Activated CD4-positive, CD25-positive, alpha-beta regulatory T cell treated with anti-CD3 and anti-CD28 coated beads, Interleukin-2, amount 50 U/mL, for 24 hours (primary cell): Measurements from ENCODE around the gene ABI3BP.

Source experiments
- ATAC-seq, 2 donors: fragments of 150-1000 bp; cut with Tn5 transposase; one replicate each; pipeline ENCODE4 v1.10.0; 2021; ENCODE audit warnings: mild to moderate bottlenecking in 1 of 2, moderate library complexity in 1 of 2

The ABI3BP gene

DNA sequence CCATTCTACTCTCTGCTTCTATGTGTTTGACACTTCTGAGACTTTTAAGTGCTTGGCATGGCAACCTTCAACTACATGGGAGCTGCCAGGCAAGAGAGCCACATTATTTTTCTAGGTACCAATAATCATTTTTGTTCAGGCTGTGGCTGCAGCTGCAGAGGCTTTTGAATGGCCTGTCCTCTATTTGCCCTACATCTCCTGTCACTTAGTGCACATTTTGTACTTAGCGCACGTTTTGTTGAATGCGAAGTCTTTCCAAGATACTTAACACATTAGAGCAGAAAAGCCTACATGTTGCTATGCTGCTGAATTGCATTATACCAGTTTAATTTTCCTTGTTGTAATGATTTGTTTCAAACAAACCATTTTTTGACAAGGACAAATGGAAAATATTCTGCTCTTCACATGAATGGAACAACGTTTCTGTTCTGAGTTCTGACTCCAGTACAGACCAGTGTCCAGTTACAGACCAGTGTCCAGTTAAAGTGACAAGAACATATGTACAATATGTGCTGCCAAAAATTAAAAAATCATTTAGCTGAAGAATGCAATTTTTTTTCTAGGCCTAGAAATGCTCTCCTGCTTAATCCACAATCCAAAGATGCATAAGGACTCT lies 113.9 kb downstream of the ABI3BP start:
- ATAC-seq = no peak

DNA sequence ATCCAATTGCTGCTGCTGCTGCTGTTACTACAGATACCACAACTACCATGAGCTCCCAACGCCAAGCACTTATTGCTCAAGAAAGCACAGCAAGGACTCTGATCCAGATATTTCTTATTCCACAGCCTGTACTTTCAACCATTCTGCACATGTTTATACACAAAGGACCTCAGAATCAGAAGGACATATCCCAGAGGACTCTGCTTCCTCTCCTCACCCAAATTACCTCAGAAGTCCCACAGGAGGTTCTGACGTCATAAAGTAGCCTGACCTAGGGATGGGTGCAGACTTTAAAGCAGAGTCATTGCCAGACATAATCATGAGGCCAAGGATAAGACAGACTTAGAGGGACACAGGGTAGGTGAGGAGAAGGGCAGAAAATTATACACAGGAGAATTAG lies 115.9 kb downstream of the ABI3BP start:
- ATAC-seq = no peak

DNA sequence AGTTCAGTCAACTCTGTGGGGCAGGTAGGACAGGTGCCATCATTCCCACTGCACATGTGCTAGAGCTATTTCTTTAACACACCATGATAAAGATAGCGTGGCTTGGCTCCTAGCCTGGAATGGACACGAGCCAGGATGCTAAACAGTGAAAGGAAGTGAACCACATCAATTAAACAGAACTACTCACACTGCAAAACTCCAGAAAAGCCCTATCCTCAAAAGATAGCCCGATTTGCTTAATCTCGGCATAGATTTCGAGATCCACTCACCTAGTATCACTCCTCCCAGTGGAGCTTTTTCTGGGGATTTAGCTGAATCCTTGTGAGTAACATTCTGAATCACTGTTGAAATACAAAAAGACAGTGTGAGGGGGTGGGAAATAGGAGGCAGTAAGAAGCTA lies 118.0 kb downstream of the ABI3BP start:
- ATAC-seq = no peak

DNA sequence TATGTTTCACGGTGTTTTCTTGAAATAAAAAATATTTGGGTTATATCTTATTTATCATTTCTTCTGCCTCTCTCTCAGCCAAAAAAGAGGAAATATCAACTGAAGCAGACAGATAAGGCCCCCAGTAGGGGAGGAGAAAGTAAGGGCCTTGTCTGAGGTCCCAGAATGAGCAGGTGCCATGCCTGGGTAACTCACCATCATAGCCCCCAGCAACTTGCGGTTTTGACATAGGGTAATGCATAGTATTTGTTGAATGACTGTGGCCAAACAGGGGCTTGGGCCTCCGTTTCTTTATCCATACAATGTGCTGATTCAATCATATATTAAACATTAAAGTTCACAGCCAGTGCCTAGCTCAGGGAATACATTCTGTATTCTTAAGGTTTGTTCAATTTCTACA lies 119.6 kb downstream of the ABI3BP start:
- no peak for ATAC-seq

DNA sequence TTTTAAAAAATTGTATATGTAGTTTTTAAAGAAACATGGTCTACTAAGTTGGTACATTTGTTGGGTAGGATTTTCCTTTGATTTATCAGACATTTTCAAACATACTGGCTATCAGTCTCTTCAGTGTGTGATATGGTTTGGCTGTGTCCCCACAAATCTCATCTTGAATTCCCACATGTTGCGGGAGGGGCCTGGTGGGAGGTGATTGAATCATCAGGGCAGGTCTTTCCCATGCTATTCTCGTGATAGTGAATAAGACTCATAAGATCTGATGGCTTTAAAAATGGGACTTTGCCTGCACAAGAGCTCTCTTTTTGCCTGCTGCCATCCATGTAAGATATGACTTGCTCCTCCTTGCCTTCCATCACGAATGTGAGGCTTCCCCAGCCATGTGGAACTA lies 121.9 kb downstream of the ABI3BP start:
- no peak for ATAC-seq

- ATAC-seq = no peak
Measured at GRCh38 chr3:100869787-100870186, 123.4 kb downstream of the ABI3BP start.

- ATAC-seq = no peak
Measured at GRCh38 chr3:100868894-100869293, 124.3 kb downstream of the ABI3BP start.

DNA sequence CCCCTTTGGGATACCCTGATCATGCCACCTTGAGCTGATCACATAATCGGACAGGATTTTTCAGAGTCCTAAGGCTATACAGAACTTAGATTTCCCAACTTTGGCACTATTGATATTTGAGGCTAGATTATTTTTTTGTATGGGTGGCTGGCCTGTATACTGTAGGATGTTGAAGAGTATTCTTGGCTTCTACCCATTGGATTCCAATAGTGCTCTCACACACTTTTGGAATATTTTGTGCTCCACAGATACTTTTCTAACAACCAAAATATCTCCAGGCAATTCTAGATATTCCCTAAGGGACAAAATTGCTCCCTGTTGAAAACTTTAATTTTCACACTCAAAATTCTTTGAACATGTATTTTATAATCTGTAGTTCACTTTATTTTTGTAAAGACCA lies 125.1 kb downstream of the ABI3BP start:
- ATAC-seq = no peak

DNA sequence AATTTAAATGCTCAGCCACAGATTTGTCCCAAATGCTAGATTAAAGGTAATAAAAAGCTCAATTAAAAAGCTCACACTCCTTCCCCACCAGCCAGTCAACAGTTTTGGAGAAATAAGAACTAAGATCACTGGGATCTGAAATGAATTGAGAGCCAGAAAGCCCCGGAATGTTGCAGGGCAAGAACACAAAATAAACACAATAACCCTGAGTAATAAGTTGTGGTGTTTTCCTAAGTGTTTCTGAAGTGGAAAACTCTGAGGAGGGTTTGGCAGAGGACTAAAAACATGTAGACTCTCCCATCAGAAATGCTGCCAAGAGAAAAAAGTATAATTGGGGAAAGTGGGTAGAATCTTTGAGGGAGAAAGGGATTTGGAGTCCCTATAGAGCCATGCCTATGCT lies 127.8 kb downstream of the ABI3BP start:
- no peak for ATAC-seq

GRCh38 chr3:100864471-100865250 lies 128.6 kb downstream of the ABI3BP start:
- no peak for ATAC-seq

DNA sequence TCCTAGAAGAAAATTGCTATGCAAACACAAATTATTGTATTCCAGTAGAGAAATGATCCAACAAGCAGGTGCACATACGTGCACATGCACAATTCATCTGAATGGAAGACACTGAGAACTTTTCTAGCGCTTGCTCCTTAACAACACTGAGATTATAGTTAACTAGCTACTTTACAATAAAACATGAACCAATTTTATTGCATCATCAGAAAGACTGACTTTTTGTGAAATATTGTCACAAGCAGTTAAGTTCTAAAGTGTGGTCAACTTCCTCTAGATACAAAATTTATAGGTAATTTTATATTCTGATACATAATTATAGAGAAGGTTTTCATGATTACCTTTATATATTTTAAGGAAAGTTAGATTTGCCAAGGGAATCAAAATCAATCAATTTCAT lies 135.4 kb downstream of the ABI3BP start:
- ATAC-seq = no peak

DNA sequence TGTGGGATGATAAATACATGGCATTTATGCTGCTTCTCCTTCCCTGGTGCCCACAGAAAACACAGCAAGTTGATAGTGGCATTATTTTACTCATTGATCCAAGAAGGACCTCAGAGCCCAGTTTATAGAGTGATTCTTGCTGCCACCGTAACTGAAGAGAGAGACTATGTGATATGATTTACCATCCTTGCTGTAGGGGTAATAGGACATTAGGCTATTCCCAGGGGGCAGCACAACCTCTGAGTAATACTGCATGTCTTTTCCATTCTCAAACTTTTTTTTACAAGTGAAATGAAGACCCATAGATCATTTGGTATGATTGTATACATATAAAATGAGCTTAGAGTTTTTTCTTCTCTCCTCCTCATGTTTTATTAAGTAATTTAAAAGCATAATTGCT lies 136.4 kb downstream of the ABI3BP start:
- ATAC-seq = no peak

DNA sequence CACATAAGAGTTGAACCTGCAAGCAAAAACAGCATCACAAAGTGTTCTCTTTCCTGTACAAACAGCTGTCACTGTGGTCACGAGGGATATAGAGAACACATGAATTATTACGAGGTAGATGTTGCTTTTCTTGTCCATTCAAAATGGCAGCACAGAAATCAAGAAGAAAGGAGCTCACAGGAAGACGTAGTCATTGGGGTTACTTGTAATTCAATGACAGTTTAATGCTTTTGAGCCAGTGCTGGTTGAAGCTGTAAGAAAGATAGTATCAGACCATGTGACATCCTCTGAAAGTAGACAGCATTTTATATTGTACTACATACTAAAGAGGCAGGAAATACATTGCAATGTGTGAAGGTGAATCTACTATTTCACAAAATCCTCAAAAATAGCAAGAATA lies 140.4 kb downstream of the ABI3BP start:
- ATAC-seq = no peak

DNA sequence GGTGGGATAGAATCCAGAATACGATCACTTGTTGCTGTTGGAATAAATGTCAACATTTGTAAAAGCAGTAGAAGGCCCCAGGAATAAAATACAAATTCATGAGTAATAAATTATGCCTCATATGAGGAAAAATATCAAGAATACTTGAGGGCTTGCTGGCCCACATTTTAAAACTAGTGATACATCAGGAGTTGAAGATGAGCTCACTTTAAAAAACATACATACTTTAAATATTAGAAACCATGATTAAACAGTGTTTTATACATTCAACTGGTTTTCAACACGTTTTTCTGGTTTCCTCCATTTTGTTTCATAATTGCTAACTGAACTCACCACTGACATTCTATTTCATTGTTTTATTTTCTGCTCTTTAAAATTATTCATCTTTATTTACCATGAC lies 142.5 kb downstream of the ABI3BP start:
- no peak for ATAC-seq

DNA sequence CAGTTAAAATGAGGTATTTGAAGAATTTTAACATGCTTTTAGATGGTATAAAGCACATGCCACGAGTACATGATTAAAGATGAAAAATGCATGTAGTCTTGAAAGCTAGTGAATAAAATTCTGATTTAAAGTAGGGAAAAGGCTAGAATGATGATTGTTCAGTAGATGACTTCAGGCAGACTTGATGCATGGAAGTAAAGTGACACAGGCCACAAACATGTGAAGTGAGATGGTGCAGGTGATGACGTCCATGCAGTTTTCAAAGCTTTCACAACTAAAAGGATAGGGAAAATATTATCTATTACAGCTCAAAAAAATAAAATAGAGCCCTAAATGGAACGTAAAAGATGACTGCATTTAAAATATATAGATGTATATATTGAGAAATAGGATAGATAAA lies 143.1 kb downstream of the ABI3BP start:
- no peak for ATAC-seq

GRCh38 chr3:100844063-100844936 lies 148.9 kb downstream of the ABI3BP start:
- ATAC-seq = no peak

GRCh38 chr3:100838157-100838556 lies 155.1 kb downstream of the ABI3BP start:
- no peak for ATAC-seq

- ATAC-seq = no peak
Measured at GRCh38 chr3:100836661-100837060, 156.6 kb downstream of the ABI3BP start.

DNA sequence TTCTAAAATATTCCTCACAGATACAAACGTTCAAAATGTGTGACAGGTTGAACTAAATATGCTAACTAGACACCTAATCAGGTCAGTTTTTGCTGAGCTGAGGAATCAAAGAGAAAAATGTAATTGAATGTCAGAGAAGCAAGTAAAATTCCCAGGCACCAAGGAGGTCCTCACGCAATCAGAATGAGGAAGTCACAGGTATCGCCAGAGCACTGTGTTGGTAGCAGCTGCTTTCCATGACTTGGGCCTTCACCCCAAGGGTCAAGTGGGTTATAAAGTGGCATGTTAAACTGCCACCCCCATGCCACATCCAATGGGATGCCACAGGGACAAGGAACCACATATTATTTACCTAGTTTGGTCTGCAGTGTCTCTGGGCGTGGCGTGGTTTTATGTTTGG lies 158.9 kb downstream of the ABI3BP start:
- ATAC-seq = no peak

- no peak for ATAC-seq
Measured at GRCh38 chr3:100833483-100833882, 159.7 kb downstream of the ABI3BP start.

GRCh38 chr3:100831629-100832028 lies 161.6 kb downstream of the ABI3BP start:
- no peak for ATAC-seq

DNA sequence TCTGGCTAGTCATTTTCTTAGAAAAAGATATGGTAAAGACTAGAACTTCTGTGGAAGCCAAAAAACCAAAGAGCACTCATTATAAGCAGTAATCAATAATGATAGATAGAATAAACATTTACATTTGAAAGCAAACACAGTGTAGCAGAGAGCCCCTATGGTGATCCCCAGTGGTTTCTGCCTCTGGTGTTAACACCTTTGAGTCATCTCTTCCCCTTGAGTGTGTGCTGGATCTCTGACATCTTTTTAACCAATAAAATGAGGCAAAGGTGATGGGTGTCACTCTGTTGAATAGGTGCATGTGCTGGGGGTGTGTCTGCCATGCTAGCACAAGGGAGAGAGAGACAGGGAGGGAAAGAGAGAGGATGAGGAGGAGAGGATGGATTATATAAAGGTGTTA lies 162.3 kb downstream of the ABI3BP start:
- ATAC-seq = no peak

GRCh38 chr3:100825574-100825973 lies 167.6 kb downstream of the ABI3BP start:
- no peak for ATAC-seq

DNA sequence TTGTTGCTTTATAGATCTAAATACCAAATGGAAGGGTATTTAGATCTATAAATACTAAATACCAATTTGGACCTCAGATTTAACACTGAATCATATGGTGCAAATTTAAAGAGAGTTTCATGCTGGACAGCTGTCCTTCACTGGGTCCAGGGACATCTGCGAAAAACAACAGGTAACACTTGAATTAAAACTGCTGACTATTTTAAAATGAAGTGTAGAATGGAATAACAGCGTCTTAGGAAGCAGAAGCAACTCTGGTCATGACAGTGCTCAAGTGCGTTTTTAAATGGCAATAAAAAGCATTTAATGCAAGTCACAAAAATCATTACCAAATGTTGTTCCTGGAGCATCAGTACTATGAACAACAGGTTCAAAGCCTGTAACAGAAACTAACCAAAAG lies 177.6 kb downstream of the ABI3BP start:
- no peak for ATAC-seq
